MCF 10A (cell line): ENCODE data around the gene NEK5. TPM values are rescaled to one million over a fixed set of nuclear protein-coding genes. Genes with fewer than 3 reads are reported as not detected.

ENCODE experiments used
- BruUV-seq: library from RNA; stranded (reverse); fragments of 400-500 nt; replicated peaks from 2 replicates; lab custom pipeline; 2021; lab: Mats Ljungman, UMichigan
- CTCF ChIA-PET: fragments of 300-600 bp; sonication (Branson Sonifier 250); formaldehyde crosslinking; extraction: SDS; loops from one replicate; lab custom pipeline; 2021; ENCODE audit warnings: antibody characterized with exemption, inconsistent platforms; lab: Yijun Ruan, JAX
- POLR2A ChIA-PET: fragments of 300-600, 350-650 bp; sonication (Branson Sonifier 250); formaldehyde crosslinking; extraction: SDS; loops from one replicate; lab custom pipeline; 2020; ENCODE audit warnings: antibody characterized with exemption, inconsistent platforms; lab: Yijun Ruan, JAX
- DNase-seq: peaks from one replicate; pipeline ENCODE4 v3.0.0-alpha.2; 2018; ENCODE audit not compliant: unreplicated experiment
- H3K27ac Mint-ChIP-seq: one replicate; pipeline ENCODE4 v1.8.0; 2022; ENCODE audit warnings: mild to moderate bottlenecking, low read depth, mixed read lengths; ENCODE audit not compliant: unreplicated experiment
- H3K27me3 Mint-ChIP-seq: one replicate; pipeline ENCODE4 v1.8.0; 2022; ENCODE audit warnings: mixed read lengths; ENCODE audit not compliant: insufficient read depth, unreplicated experiment
- H3K36me3 Mint-ChIP-seq: one replicate; pipeline ENCODE4 v1.8.0; 2022; ENCODE audit warnings: mild to moderate bottlenecking, moderate library complexity, mixed read lengths; ENCODE audit not compliant: insufficient read depth, unreplicated experiment
- H3K4me1 Mint-ChIP-seq: one replicate; pipeline ENCODE4 v1.8.0; 2022; ENCODE audit warnings: mixed read lengths; ENCODE audit not compliant: insufficient read depth, unreplicated experiment
- H3K4me3 Mint-ChIP-seq: one replicate; pipeline ENCODE4 v1.8.0; 2022; ENCODE audit warnings: mild to moderate bottlenecking, moderate library complexity, mixed read lengths; ENCODE audit not compliant: unreplicated experiment
- H3K9me3 Mint-ChIP-seq: one replicate; pipeline ENCODE4 v1.8.0; 2022; ENCODE audit warnings: mixed read lengths; ENCODE audit not compliant: unreplicated experiment
- intact Hi-C: fragments of 100-400 bp; cut with micrococcal nuclease; formaldehyde crosslinking; loops from 2 replicates; pipeline ENCODE4 v1.14.1; 2022
- total RNA-seq: library from RNA; stranded (reverse); gene quantifications from 2 replicates; pipeline ENCODE4 v1.2.3, GENCODE V29; 2022
- TF ChIP-seq, protein P1 (sequence below): fragments of 200-600 bp; IDR thresholded peaks from one replicate; pipeline ENCODE4 v1.8.0; 2022; ENCODE audit warnings: antibody characterized with exemption, mild to moderate bottlenecking; ENCODE audit not compliant: unreplicated experiment

NEK5 gene
- total RNA-seq, 1 experiment from 2014 or later, result 0.21 TPM

DNA sequence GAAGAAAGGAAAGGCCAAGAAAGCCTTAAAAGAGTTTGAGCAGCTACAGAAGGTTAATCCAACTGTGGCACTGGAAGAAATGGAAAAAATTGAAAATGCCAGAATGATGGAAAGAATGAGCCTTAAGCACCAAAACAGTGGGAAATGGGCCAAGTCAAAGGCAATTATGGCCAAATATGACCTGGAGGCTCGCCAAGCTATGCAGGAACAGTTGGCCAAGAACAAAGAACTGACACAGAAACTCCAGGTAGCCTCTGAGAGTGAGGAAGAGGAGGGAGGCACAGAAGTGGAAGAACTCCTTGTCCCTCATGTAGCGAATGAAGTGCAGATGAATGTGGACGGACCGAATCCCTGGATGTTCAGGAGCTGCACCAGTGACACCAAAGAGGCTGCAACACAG, 99.3 kb downstream of the NEK5 start:
- Mint-ChIP-seq H3K4me3 (no peak overlapping the region), H3K9me3 (peaks cover 13% of the 10 kb centered on the region), H3K27me3 (no peaks in the 10 kb centered on the region), H3K4me1 (peaks cover 32% of the 10 kb centered on the region), H3K27ac (no peak overlapping the region), H3K36me3 (peaks cover 37% of the 10 kb centered on the region)
- TF ChIP-seq, protein P1, sequence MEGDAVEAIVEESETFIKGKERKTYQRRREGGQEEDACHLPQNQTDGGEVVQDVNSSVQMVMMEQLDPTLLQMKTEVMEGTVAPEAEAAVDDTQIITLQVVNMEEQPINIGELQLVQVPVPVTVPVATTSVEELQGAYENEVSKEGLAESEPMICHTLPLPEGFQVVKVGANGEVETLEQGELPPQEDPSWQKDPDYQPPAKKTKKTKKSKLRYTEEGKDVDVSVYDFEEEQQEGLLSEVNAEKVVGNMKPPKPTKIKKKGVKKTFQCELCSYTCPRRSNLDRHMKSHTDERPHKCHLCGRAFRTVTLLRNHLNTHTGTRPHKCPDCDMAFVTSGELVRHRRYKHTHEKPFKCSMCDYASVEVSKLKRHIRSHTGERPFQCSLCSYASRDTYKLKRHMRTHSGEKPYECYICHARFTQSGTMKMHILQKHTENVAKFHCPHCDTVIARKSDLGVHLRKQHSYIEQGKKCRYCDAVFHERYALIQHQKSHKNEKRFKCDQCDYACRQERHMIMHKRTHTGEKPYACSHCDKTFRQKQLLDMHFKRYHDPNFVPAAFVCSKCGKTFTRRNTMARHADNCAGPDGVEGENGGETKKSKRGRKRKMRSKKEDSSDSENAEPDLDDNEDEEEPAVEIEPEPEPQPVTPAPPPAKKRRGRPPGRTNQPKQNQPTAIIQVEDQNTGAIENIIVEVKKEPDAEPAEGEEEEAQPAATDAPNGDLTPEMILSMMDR, result no peak
- BruUV-seq, result no TSS peak
- intact Hi-C loops, result no loop called here
- CTCF ChIA-PET, result interaction anchor here (0.5 to 1.2 kb wide), 4 partner anchors 26 to 421 kb away, joined by 3 to 4 read pairs (median 4); no protein-coding TSS in a partner anchor
- DNase-seq, result peak; percentile 22
- POLR2A ChIA-PET, result interaction anchor here (1.3 kb wide), 1 partner anchor 17 kb away, joined by 3 read pairs; the partner anchor contains the start of gene ALG11

DNA sequence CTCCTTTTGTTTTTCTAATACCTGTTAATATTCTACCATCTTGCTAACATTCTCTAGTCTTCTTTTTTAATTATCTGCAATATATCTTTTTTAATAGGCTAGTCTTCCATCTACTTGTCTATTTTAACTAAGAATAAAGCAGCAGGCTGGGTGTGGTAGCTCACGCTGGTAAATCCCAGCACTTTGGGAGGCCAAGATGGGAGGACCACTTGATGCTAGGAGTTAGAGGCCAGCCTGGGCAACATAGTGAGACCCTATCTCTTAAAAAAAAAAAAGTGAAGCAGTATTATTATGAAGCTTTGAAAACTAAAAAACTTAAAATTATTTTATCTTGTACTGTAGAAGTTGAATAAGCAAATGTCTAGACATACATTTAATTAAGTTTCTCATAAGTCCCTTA, 101.0 kb downstream of the NEK5 start:
- H3K4me1 Mint-ChIP-seq, result peaks cover 32% of the 10 kb centered on the region
- ChIA-PET POLR2A (interaction anchor here (1.0 to 2.9 kb wide), 2 partner anchors 15 to 29 kb away, joined by 3 to 12 read pairs; partner anchors contain the start of gene ALG11), CTCF (interaction anchor here (0.6 to 1.6 kb wide), 4 partner anchors 12 to 406 kb away, joined by 3 to 4 read pairs (median 4); no protein-coding TSS in a partner anchor)
- DNase-seq, result no peak
- H3K27ac Mint-ChIP-seq, result no peak overlapping the region
- H3K27me3 Mint-ChIP-seq, result no peaks in the 10 kb centered on the region
- H3K36me3 Mint-ChIP-seq, result peaks cover 53% of the 10 kb centered on the region
- TF ChIP-seq, protein P1, result no peak
- H3K4me3 Mint-ChIP-seq, result no peak overlapping the region
- no TSS peak for BruUV-seq
- H3K9me3 Mint-ChIP-seq, result peaks cover 13% of the 10 kb centered on the region
- intact Hi-C loops, result no loop called here

DNA sequence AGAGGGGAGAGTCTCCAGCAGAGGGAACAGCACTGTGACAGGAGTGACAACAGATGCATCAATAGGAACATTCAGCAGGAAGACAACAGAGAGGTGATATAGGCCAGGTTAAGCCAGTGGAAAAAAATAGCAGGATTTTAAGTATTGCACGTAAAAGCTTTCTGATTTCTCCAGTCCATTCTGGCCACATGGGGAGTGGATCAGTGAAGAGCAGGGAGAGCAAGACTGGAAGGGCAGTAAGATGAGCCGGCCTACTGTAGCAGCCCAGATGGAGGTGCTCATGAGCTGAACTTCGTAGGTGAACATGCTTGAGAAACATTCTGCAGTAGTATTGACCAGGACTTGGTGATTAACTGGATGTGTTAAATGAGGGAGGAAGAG, 102.6 kb downstream of the NEK5 start:
- TF ChIP-seq, protein P1, result no peak
- BruUV-seq, result no TSS peak
- CTCF ChIA-PET, result no interaction called here
- intact Hi-C loops, result no loop called here
- peak overlapping the region; percentile 16 for H3K27ac Mint-ChIP-seq
- peaks cover 32% of the 10 kb centered on the region for H3K4me1 Mint-ChIP-seq
- no peak overlapping the region for H3K4me3 Mint-ChIP-seq
- no peak for DNase-seq
- no peaks in the 10 kb centered on the region for H3K27me3 Mint-ChIP-seq
- POLR2A ChIA-PET, result interaction anchor here (2.9 kb wide), 1 partner anchor 13 kb away, joined by 12 read pairs; the partner anchor contains the start of gene ALG11
- peaks cover 62% of the 10 kb centered on the region for H3K36me3 Mint-ChIP-seq
- H3K9me3 Mint-ChIP-seq, result peaks cover 13% of the 10 kb centered on the region

DNA sequence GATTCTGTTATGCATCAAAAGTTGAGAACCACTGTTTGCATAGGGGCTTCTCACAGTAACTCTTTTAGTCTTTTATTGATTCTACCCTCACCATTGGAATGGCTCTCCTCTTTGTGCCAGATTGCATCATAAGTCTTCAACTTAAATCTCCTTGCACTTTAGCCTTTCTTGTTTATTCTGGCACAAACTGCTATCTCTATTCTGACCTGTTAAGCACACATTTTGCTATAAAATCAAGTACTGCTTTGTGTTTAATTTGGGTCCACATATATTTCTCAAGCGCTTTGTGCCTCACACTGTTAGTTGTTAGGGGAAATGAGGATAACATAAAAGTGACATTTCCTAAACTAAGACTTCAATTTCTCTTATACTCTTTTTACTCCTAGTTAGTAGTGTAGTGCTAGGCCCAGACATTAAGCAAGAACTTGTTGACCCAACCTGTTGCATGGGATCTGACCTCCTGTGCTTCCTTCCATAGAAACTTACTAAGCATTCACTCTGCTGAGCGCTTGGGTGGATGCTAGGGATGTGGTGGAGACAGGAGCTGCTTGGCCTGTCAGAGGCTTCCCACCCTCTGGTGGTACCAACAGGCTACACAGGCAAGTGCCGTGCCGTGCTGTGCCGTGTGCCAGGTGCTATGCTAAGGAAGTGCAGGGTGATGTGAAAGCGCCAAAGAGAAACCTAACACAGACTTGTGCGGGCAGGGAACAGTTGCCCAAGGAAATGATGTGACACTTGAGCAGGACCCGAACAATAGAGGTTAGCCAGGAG, 103.2 kb downstream of the NEK5 start:
- CTCF ChIA-PET, result no interaction called here
- Mint-ChIP-seq H3K9me3 (peaks cover 13% of the 10 kb centered on the region), H3K4me1 (peaks cover 32% of the 10 kb centered on the region), H3K27me3 (no peaks in the 10 kb centered on the region), H3K4me3 (no peak overlapping the region), H3K36me3 (peaks cover 61% of the 10 kb centered on the region), H3K27ac (no peak overlapping the region)
- no TSS peak for BruUV-seq
- POLR2A ChIA-PET, result interaction anchor here (2.9 kb wide), 1 partner anchor 13 kb away, joined by 12 read pairs; the partner anchor contains the start of gene ALG11
- DNase-seq, result no peak
- intact Hi-C loops, result no loop called here
- TF ChIP-seq, protein P1, result no peak
